ENCODE measurements around the gene HOXA3.

DNA sequence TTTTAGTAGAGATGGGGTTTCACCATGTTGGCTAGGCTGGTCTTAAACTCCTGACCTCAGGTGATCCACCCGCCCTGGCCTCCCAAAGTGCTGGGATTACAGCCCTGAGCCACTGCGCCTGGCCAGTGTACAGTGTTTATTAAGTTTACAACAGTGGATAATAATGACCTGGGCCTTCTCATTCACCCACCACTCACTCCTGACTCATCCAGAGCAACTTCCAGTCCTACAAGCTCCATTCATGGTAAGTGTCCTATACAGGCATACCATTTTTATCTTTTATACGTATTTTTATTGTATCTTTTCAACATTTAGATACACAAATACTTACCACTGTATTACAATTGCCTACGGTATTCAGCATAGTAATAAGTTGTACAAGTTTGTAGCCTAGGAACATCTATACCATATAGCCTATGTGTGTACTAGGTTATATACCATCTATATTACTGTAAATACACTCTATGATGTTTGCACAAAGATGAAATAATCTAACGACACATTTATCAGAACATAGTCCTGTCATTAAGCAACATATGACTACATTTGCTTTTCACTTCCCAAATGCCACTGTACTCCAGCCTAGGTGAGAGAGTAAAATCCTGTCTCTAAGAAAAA is 73.7 kb downstream of the HOXA3 start:
- TF ChIP-seq, protein P1, sequence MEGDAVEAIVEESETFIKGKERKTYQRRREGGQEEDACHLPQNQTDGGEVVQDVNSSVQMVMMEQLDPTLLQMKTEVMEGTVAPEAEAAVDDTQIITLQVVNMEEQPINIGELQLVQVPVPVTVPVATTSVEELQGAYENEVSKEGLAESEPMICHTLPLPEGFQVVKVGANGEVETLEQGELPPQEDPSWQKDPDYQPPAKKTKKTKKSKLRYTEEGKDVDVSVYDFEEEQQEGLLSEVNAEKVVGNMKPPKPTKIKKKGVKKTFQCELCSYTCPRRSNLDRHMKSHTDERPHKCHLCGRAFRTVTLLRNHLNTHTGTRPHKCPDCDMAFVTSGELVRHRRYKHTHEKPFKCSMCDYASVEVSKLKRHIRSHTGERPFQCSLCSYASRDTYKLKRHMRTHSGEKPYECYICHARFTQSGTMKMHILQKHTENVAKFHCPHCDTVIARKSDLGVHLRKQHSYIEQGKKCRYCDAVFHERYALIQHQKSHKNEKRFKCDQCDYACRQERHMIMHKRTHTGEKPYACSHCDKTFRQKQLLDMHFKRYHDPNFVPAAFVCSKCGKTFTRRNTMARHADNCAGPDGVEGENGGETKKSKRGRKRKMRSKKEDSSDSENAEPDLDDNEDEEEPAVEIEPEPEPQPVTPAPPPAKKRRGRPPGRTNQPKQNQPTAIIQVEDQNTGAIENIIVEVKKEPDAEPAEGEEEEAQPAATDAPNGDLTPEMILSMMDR (IDR thresholded peaks at IDR 0.05; ENCODE audit: low read depth, low read length, poor library complexity, severe bottlenecking) = no peak
- no peak for TF ChIP-seq EZH2phosphoT487 (IDR thresholded peaks at IDR 0.05; ENCODE audit: borderline replicate concordance, low read length)

Measured in DOHH2 (cell line).